Endodermal cell (in vitro differentiated cells): ENCODE measurements around the gene APBA1. TPM values are rescaled to one million over a fixed set of nuclear protein-coding genes. Genes with fewer than 3 reads are reported as not detected.

ENCODE experiments used
- DNase-seq: peaks from one replicate; pipeline ENCODE4 v3.0.0-alpha.2; 2017
- H3K27ac ChIP-seq: 2 replicates; pipeline ENCODE4 v1.5.1; 2013; ENCODE audit warnings: mild to moderate bottlenecking, low read depth, low read length, moderate library complexity
- H3K27me3 ChIP-seq: 2 replicates; pipeline ENCODE4 v1.6.1; 2013; ENCODE audit warnings: mild to moderate bottlenecking, low read length, moderate library complexity; ENCODE audit not compliant: insufficient read depth, control insufficient read depth, poor library complexity, severe bottlenecking
- H3K36me3 ChIP-seq: 2 replicates; pipeline ENCODE4 v1.7.0; 2013; ENCODE audit warnings: mild to moderate bottlenecking, low read length, moderate library complexity; ENCODE audit not compliant: control insufficient read depth, insufficient read depth
- H3K4me1 ChIP-seq: one replicate; pipeline ENCODE4 v1.7.0; 2013; ENCODE audit warnings: low read length; ENCODE audit not compliant: control insufficient read depth, insufficient read depth
- H3K4me3 ChIP-seq: 2 replicates; pipeline ENCODE4 v1.5.1; 2013; ENCODE audit warnings: mild to moderate bottlenecking, low read length, moderate library complexity
- H3K9ac ChIP-seq: 2 replicates; pipeline ENCODE4 v1.6.1; 2013; ENCODE audit warnings: mild to moderate bottlenecking, low read length, moderate library complexity; ENCODE audit not compliant: poor library complexity, severe bottlenecking; ENCODE audit errors: extremely low read depth
- H3K9me3 ChIP-seq: 2 replicates; pipeline ENCODE4 v1.6.1; 2013; ENCODE audit warnings: mild to moderate bottlenecking, low read length, moderate library complexity; ENCODE audit not compliant: control insufficient read depth
- H3K27ac Mint-ChIP-seq: 2 replicates; pipeline ENCODE4 v1.8.0; 2020; ENCODE audit warnings: mixed read lengths
- H3K27me3 Mint-ChIP-seq: 2 replicates; pipeline ENCODE4 v1.8.0; 2021; ENCODE audit warnings: mild to moderate bottlenecking, mixed read lengths; ENCODE audit not compliant: insufficient read depth
- H3K36me3 Mint-ChIP-seq: 2 replicates; pipeline ENCODE4 v1.8.0; 2020; ENCODE audit warnings: low read depth, mixed read lengths
- H3K4me1 Mint-ChIP-seq: 2 replicates; pipeline ENCODE4 v1.8.0; 2020; ENCODE audit warnings: mixed read lengths
- H3K4me3 Mint-ChIP-seq: 2 replicates; pipeline ENCODE4 v1.8.0; 2020; ENCODE audit warnings: mild to moderate bottlenecking, moderate library complexity, mixed read lengths
- H3K9me3 Mint-ChIP-seq: 2 replicates; pipeline ENCODE4 v1.8.0; 2020; ENCODE audit warnings: mild to moderate bottlenecking, mixed read lengths
- WGBS, 2 experiments: methylation state at CpG; one replicate each; pipeline versions ENCODE4 v1.1.5 to v1.1.7; 2013; ENCODE audit warnings: missing lambda C conversion rate in 2 of 2, mixed read lengths in 1 of 2; ENCODE audit not compliant: insufficient coverage in 1 of 2, insufficient read length in 1 of 2; 5-methylcytosine and 5-hydroxymethylcytosine counted together
- total RNA-seq, 2 donors: library from RNA; stranded (reverse); fragmentation: NEBNext Ultra II Directional in 1 of 2; extraction: Animal tissue kit (Norgen Biotek cat#: 25700) in 1 of 2; gene quantifications; 2 replicates in 1 of 2; 3 replicates in 1 of 2; pipeline ENCODE4 v1.2.1, GENCODE V29; 2021
- TF ChIP-seq, protein P1 (sequence below): fragments of 200-600 bp; sonication (generic); conservative IDR thresholded peaks from 2 replicates; pipeline ENCODE4 v1.5.0; 2021; ENCODE audit warnings: antibody characterized with exemption, mild to moderate bottlenecking

The APBA1 gene
- total RNA-seq, 2 donors from 2014 or later, result 0.51 to 0.75 TPM

DNA sequence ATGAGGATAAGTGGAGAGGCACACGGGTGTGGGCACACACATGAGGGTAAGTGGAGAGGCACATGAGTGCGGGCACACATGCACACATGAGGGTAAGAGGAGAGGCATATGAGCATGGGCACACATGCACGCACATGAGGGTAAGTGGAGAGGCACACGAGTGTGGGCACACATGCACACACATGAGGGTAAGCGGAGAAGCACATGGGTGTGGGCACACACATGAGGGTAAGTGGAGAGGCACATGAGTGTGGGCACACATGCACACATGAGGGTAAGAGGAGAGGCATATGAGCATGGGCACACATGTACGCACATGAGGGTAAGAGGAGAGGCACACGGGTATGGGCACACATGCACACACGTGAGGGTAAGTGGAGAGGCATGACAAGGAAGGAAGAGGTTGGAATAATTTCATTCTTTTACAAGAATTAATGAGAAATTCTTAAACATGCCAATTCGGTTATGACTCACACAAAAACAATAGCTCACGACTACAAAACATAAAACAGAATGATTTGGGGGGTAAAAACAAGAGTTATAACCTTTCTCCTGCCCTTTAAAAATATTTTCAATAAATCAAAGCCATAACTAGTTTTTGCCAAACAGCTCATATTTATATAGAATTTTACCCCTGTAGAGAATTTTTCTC is 67.5 kb downstream of the APBA1 start:
- H3K4me3 Mint-ChIP-seq, result no peak overlapping the region
- TF ChIP-seq, protein P1, sequence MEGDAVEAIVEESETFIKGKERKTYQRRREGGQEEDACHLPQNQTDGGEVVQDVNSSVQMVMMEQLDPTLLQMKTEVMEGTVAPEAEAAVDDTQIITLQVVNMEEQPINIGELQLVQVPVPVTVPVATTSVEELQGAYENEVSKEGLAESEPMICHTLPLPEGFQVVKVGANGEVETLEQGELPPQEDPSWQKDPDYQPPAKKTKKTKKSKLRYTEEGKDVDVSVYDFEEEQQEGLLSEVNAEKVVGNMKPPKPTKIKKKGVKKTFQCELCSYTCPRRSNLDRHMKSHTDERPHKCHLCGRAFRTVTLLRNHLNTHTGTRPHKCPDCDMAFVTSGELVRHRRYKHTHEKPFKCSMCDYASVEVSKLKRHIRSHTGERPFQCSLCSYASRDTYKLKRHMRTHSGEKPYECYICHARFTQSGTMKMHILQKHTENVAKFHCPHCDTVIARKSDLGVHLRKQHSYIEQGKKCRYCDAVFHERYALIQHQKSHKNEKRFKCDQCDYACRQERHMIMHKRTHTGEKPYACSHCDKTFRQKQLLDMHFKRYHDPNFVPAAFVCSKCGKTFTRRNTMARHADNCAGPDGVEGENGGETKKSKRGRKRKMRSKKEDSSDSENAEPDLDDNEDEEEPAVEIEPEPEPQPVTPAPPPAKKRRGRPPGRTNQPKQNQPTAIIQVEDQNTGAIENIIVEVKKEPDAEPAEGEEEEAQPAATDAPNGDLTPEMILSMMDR, result no peak
- no peaks in the 10 kb centered on the region for H3K36me3 Mint-ChIP-seq
- no peak overlapping the region for H3K9ac ChIP-seq
- no peak overlapping the region for H3K4me3 ChIP-seq
- H3K27ac Mint-ChIP-seq, result no peak overlapping the region
- peaks cover 8% of the 10 kb centered on the region for H3K9me3 Mint-ChIP-seq
- H3K27me3 Mint-ChIP-seq, result no peaks in the 10 kb centered on the region
- no peak overlapping the region for H3K27ac ChIP-seq
- no peaks in the 10 kb centered on the region for H3K4me1 ChIP-seq
- 94 to 96% methylated on average over 3 to 10 of the region's 10 CpGs for WGBS, 2 experiments
- DNase-seq, result no peak
- peaks cover 17% of the 10 kb centered on the region for H3K4me1 Mint-ChIP-seq
- H3K27me3 ChIP-seq, result no peaks in the 10 kb centered on the region
- peaks cover 7% of the 10 kb centered on the region for H3K9me3 ChIP-seq
- H3K36me3 ChIP-seq, result no peaks in the 10 kb centered on the region

DNA sequence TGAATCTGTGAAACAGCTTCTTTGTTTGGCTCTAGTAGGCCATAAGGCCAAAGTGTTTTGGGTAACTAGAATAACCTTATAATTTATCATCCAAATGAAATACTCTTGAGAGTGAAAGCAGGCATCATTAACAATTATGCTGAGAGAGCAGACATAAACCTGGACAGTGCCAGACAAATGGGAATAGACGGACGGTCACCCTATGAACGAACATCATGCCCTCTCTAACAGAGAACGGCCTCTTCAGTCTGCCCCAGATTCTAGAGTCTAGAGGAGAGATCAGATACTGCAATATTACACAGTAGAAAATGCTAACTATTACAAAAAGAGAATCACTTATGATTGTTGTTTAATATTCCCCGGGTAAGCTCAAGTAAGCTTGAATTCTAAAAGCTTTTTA is 68.5 kb downstream of the APBA1 start:
- Mint-ChIP-seq H3K4me3 (no peak overlapping the region), H3K9me3 (peaks cover 8% of the 10 kb centered on the region), H3K27me3 (no peaks in the 10 kb centered on the region), H3K36me3 (no peaks in the 10 kb centered on the region), H3K4me1 (peaks cover 9% of the 10 kb centered on the region), H3K27ac (no peak overlapping the region)
- peaks cover 7% of the 10 kb centered on the region for H3K9me3 ChIP-seq
- DNase-seq, result no peak
- no peaks in the 10 kb centered on the region for H3K4me1 ChIP-seq
- no peak overlapping the region for H3K4me3 ChIP-seq
- no peak overlapping the region for H3K27ac ChIP-seq
- H3K27me3 ChIP-seq, result no peaks in the 10 kb centered on the region
- no peak overlapping the region for H3K9ac ChIP-seq
- TF ChIP-seq, protein P1, result no peak
- WGBS, 2 experiments, result 90 to 100% methylated on average over 3 to 5 of the region's 5 CpGs
- no peaks in the 10 kb centered on the region for H3K36me3 ChIP-seq

DNA sequence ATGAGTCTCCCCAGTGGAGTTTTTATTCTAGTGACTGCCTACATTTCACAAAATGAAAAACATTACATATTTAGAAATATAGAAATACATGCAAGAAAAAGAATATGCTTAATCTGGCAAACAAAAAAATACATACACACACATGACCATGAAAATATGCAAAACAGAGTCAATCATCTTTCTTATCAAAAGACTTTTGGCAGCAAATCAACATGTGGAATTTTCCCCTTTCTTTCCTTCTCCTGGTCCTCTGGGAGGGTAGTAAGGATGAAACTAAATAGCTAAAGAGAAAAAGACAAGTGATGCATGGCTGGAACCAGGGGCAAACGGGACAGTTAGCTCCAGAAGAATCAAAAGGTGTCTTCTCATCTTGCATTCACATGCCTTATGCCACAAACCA is 69.4 kb downstream of the APBA1 start:
- H3K4me3 Mint-ChIP-seq, result no peak overlapping the region
- Histone ChIP-seq H3K9ac (no peak overlapping the region), H3K36me3 (no peaks in the 10 kb centered on the region), H3K4me1 (no peaks in the 10 kb centered on the region), H3K27me3 (no peaks in the 10 kb centered on the region), H3K9me3 (peaks cover 7% of the 10 kb centered on the region), H3K4me3 (no peak overlapping the region), H3K27ac (no peak overlapping the region)
- H3K9me3 Mint-ChIP-seq, result peaks cover 8% of the 10 kb centered on the region
- no peak for DNase-seq
- H3K4me1 Mint-ChIP-seq, result peaks cover 3% of the 10 kb centered on the region
- TF ChIP-seq, protein P1, result no peak
- H3K27me3 Mint-ChIP-seq, result no peaks in the 10 kb centered on the region
- 84 to 100% methylated on average over 1 of the region's 1 CpG for WGBS, 2 experiments
- H3K27ac Mint-ChIP-seq, result no peak overlapping the region
- H3K36me3 Mint-ChIP-seq, result no peaks in the 10 kb centered on the region
